Transverse colon (tissue), 4 donors: ENCODE data around the gene RACGAP1. TPM values are rescaled to one million over a fixed set of nuclear protein-coding genes. Genes with fewer than 3 reads are reported as not detected.

Source experiments
- DNase-seq: peaks from one replicate; pipeline ENCODE4 v3.0.0-alpha.2; 2019
- H3K27ac ChIP-seq, 4 donors: fragments of 200-600 bp; sonication (generic); 2 replicates each; pipeline ENCODE4 v1.5.1; 2016 to 2018; ENCODE audit warnings: inconsistent platforms in 4 of 4
- H3K27me3 ChIP-seq: fragments of 200-600 bp; sonication (generic); 2 replicates; pipeline ENCODE4 v1.5.1; 2017; ENCODE audit warnings: inconsistent platforms
- H3K36me3 ChIP-seq, 4 donors: fragments of 200-600 bp; sonication (generic); 2 replicates each; pipeline ENCODE4 v1.5.1; 2017 to 2019; ENCODE audit warnings: inconsistent platforms in 4 of 4
- H3K4me1 ChIP-seq, 4 donors: fragments of 200-600 bp; sonication (generic); 2 replicates each; pipeline ENCODE4 v1.5.1; 2017 to 2020; ENCODE audit warnings: inconsistent platforms in 4 of 4
- H3K4me3 ChIP-seq, 4 donors: fragments of 200-600 bp; sonication (generic); 1 replicate in 1 of 4; 2 replicates in 3 of 4; pipeline versions ENCODE4 v1.5.1 to v1.6.1; 2017 to 2019; ENCODE audit warnings: inconsistent platforms in 4 of 4
- H3K9me3 ChIP-seq, 2 donors: fragments of 200-600 bp; sonication (generic); 2 replicates each; pipeline ENCODE4 v1.5.1; 2017 to 2019; ENCODE audit warnings: inconsistent platforms in 2 of 2
- EP300 ChIP-seq: sonication (generic); formaldehyde crosslinking; IDR thresholded peaks from one replicate; pipeline ENCODE4 v1.6.1; 2017; ENCODE audit warnings: antibody characterized with exemption, low read depth
- POLR2A ChIP-seq: fragments of 450-650 bp; IDR thresholded peaks from one replicate; pipeline ENCODE4 v1.6.1; 2016; ENCODE audit warnings: antibody characterized with exemption, mild to moderate bottlenecking, moderate library complexity
- POLR2AphosphoS5 ChIP-seq, 3 donors: sonication (generic); formaldehyde crosslinking; IDR thresholded peaks; one replicate each; pipeline ENCODE4 v1.6.1; 2016; ENCODE audit warnings: antibody characterized with exemption in 3 of 3
- WGBS, 2 donors: methylation state at CpG; one replicate each; pipeline ENCODE4 v1.1.5; 2018; ENCODE audit warnings: low coverage in 1 of 2; 5-methylcytosine and 5-hydroxymethylcytosine counted together
- in situ Hi-C, 4 donors: fragments of 200-750 bp; cut with MboI; loops; one replicate each; pipeline versions ENCODE4 v1.15.0 to v1.15.1; 2017; ENCODE audit warnings: low sequenced_read_pairs in 3 of 4, low pct_ligation_motif_present in 1 of 4, low pct_unique_long_range_greater_than_20kb in 1 of 4
- intact Hi-C: fragments of 100-400 bp; cut with DNase I; formaldehyde crosslinking; loops from one replicate; pipeline ENCODE4 v1.15.1; 2023; ENCODE audit warnings: low total_unique reads
- total RNA-seq, 4 donors: library from RNA; depleted of rRNA; stranded (reverse); fragments of >200 nt; gene quantifications; one replicate each; pipeline ENCODE4 v1.1.0, GENCODE V29; 2016
- TF ChIP-seq, protein P1 (sequence below), 5 experiments: fragments of 200-600 bp in 3 of 5; fragments of 450-650 bp in 2 of 5; sonication (generic) in 3 of 5; IDR thresholded peaks; 1 replicate in 2 of 5; 2 replicates in 3 of 5; pipeline ENCODE4 v1.5.1; 2016 to 2017; ENCODE audit warnings: antibody characterized with exemption in 5 of 5, inconsistent platforms in 3 of 5, mild to moderate bottlenecking in 2 of 5, moderate library complexity in 1 of 5

Gene RACGAP1
- total RNA-seq, 4 donors from 2014 or later = 5.0 to 13.4 (median 9.3) TPM

DNA sequence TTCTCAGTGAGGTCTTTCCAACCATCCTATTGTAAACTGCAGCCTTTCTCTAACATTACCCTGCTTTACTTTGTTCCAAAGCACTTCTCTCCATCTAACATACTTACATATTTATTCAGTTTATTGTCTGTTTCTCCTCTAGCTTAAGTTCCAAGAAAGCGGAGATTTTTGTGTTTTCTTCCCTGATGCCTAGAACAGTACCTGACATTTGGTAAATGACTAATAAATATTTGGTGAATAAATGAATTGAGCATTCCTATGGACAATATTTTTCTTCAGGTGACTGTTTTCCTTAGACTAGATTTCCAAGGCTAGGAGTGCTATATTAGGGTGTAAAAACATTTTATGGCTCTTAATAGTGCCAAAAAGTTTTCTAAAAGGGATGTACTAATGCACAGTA is 2.4 kb downstream of the RACGAP1 start:
- in situ Hi-C loops (no loop called here), intact Hi-C loops (no loop called here)
- H3K9me3 ChIP-seq = no peaks in the 10 kb centered on the region
- H3K4me3 ChIP-seq = no peak overlapping the region
- no peak overlapping the region for H3K27ac ChIP-seq
- H3K36me3 ChIP-seq = no peaks in the 10 kb centered on the region
- no peaks in the 10 kb centered on the region for H3K27me3 ChIP-seq
- TF ChIP-seq EP300 = no peak
- TF ChIP-seq POLR2A = no peak
- no peak for DNase-seq
- H3K4me1 ChIP-seq = peaks cover 7 to 18% (median 13%) of the 10 kb centered on the region in 4 donors
- 100% methylated on average over 1 of the region's 1 CpG for WGBS, 2 donors

DNA sequence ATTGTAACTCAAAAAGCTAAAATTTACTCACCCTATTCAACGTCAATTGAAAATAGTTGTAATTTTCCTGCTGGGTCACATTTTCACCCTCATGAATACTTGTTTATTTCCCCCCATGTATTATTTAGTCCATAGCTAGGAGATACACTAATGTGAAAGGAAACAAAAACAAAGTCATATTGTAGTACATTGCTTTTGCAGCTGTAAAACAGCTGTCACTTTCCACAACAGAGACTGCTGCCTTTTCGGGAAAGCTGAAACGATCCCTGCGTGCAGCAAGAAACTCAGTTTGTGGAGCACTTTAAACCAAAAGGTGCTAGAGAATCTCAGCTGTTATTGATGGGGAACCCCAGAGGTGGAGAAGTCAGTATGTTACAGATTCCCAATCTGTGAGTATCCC is 4.3 kb downstream of the RACGAP1 start:
- H3K36me3 ChIP-seq = no peaks in the 10 kb centered on the region
- no peaks in the 10 kb centered on the region for H3K27me3 ChIP-seq
- WGBS, 2 donors = 68% methylated on average over 4 of the region's 4 CpGs
- in situ Hi-C loops (no loop called here), intact Hi-C loops (no loop called here)
- no peaks in the 10 kb centered on the region for H3K9me3 ChIP-seq
- H3K27ac ChIP-seq = peak overlapping the region; percentile 12 to 54 (median 30)
- TF ChIP-seq POLR2A (no peak), EP300 (no peak), POLR2AphosphoS5 (IDR thresholded peaks at IDR 0.05) (no peak)
- TF ChIP-seq, protein P1, sequence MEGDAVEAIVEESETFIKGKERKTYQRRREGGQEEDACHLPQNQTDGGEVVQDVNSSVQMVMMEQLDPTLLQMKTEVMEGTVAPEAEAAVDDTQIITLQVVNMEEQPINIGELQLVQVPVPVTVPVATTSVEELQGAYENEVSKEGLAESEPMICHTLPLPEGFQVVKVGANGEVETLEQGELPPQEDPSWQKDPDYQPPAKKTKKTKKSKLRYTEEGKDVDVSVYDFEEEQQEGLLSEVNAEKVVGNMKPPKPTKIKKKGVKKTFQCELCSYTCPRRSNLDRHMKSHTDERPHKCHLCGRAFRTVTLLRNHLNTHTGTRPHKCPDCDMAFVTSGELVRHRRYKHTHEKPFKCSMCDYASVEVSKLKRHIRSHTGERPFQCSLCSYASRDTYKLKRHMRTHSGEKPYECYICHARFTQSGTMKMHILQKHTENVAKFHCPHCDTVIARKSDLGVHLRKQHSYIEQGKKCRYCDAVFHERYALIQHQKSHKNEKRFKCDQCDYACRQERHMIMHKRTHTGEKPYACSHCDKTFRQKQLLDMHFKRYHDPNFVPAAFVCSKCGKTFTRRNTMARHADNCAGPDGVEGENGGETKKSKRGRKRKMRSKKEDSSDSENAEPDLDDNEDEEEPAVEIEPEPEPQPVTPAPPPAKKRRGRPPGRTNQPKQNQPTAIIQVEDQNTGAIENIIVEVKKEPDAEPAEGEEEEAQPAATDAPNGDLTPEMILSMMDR (IDR thresholded peaks at IDR 0.05) = no peak
- peaks cover 7 to 29% (median 13%) of the 10 kb centered on the region in 4 donors for H3K4me1 ChIP-seq
- DNase-seq = no peak
- no peak overlapping the region for H3K4me3 ChIP-seq

DNA sequence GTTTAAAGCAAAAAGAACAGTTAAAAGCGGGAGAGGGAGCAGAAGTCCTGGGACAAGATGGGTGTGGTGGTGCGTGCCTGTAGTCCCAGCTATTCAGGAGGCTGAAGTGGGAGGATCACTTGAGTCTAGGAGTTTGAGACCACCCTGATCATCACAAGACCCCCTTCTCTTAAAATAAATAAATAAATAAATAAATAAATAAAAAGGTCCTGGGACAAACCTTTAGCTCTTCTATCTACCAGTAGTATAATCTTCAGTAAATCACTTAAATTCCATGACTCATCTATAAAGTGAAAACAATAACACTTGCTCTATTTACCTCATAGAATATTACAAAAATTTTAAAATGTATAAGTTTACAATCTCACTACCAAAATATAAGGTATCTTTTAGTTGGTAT is 5.8 kb downstream of the RACGAP1 start:
- TF ChIP-seq POLR2AphosphoS5 (IDR thresholded peaks at IDR 0.05) (no peak), EP300 (no peak), POLR2A (no peak)
- TF ChIP-seq, protein P1 (IDR thresholded peaks at IDR 0.05) = no peak
- intact Hi-C loops (no loop called here), in situ Hi-C loops (no loop called here)
- DNase-seq = no peak
- Histone ChIP-seq H3K27me3 (no peaks in the 10 kb centered on the region), H3K27ac (no peak overlapping the region), H3K36me3 (peaks cover 0 to 3% (median 0%) of the 10 kb centered on the region in 4 donors), H3K9me3 (no peaks in the 10 kb centered on the region), H3K4me1 (peaks cover 3 to 22% (median 6%) of the 10 kb centered on the region in 4 donors), H3K4me3 (no peak overlapping the region)
- 98 to 100% methylated on average over 2 of the region's 2 CpGs for WGBS, 2 donors

DNA sequence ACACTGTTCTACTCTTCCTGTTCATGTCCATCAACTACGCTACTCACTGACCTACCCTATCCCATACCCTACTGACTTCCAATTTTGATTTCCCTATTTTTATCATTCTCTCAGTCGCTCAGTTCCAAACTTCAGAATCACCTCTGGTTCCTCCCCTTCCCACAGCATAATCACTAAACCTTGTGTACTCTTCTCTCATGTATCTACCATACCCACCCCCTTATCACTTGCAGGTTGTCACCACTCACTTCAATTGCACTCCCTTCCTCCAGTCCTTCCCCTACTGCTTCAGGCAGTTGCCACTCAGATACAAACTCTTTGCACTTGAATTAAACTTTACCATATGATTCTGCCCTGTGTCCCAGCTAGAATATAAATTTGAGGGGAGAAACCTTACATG is 6.3 kb downstream of the RACGAP1 start:
- no peak for DNase-seq
- peaks cover 0 to 16% (median under 1%) of the 10 kb centered on the region in 4 donors for H3K4me1 ChIP-seq
- intact Hi-C loops = no loop called here
- no peaks in the 10 kb centered on the region for H3K9me3 ChIP-seq
- 94 to 98% methylated on average over 2 of the region's 2 CpGs for WGBS, 2 donors
- TF ChIP-seq POLR2A (no peak), EP300 (no peak), POLR2AphosphoS5 (IDR thresholded peaks at IDR 0.05) (no peak)
- TF ChIP-seq, protein P1 (IDR thresholded peaks at IDR 0.05) = no peak
- no peaks in the 10 kb centered on the region for H3K27me3 ChIP-seq
- H3K4me3 ChIP-seq = no peak overlapping the region
- H3K36me3 ChIP-seq = peaks cover 0 to 3% (median 0%) of the 10 kb centered on the region in 4 donors
- H3K27ac ChIP-seq = no peak overlapping the region
- in situ Hi-C loops = no loop called here

DNA sequence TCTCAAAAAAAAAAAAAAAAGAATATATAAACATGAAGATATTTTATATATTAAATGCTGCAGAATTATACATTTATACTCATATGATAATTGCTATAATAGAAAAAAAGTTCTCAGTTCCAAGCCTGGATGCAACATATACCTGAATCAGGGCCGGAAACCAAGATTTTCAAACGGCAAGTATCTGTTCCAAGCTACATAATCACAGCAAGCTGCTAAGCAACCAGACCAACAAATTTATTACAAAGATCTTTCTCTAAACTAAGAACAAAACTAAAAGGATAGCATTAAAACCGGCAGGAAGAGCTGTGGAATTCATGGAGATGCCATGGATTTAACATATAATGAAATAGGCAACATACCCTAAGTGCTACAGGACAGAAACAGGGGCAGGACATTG is 7.1 kb downstream of the RACGAP1 start:
- Histone ChIP-seq H3K27me3 (no peaks in the 10 kb centered on the region), H3K4me3 (no peak overlapping the region), H3K27ac (peak overlapping the region; percentile 64 to 68 (median 66)), H3K4me1 (peaks cover 0 to 15% (median 0%) of the 10 kb centered on the region in 4 donors), H3K9me3 (no peaks in the 10 kb centered on the region), H3K36me3 (peaks cover 0 to 3% (median 0%) of the 10 kb centered on the region in 4 donors)
- DNase-seq = no peak
- TF ChIP-seq POLR2A (no peak), POLR2AphosphoS5 (IDR thresholded peaks at IDR 0.05) (no peak), EP300 (no peak)
- TF ChIP-seq, protein P1 (IDR thresholded peaks at IDR 0.05) = no peak
- 69 to 84% methylated on average over 3 of the region's 3 CpGs for WGBS, 2 donors
- intact Hi-C loops = no loop called here
- in situ Hi-C loops = no loop called here
